Keratinocyte (primary cell): Measurements from ENCODE around the gene KRTAP5-3. TPM values are rescaled to one million over a fixed set of nuclear protein-coding genes. Genes with fewer than 3 reads are reported as not detected.
"Not testable (repeated sequence)": the region's sequence is repeated elsewhere in the genome, so short reads cannot be mapped to it uniquely, and the experiment has no call there.

Experiments used
- DNase-seq: peaks from one replicate; pipeline ENCODE4 v3.0.0-alpha.2; 2011; ENCODE audit warnings: low read depth, missing footprints, low spot score
- FAIRE-seq: peaks from 2 replicates; lab custom pipeline; 2011; peaks lifted over from hg19 to GRCh38; lab: Jason Lieb, UNC
- H2AFZ ChIP-seq: 2 replicates; pipeline ENCODE4 v1.6.0; 2012; ENCODE audit warnings: low read length, control low read depth, inconsistent platforms; ENCODE audit not compliant: control insufficient read depth
- H3K27ac ChIP-seq: 2 replicates; pipeline ENCODE4 v1.5.1; 2011; ENCODE audit warnings: low read length; ENCODE audit not compliant: control insufficient read depth, insufficient read depth
- H3K27me3 ChIP-seq: 3 replicates; pipeline ENCODE4 v1.6.0; 2011; ENCODE audit warnings: low read length; ENCODE audit not compliant: control insufficient read depth, insufficient read depth; ENCODE audit errors: extremely low read depth
- H3K36me3 ChIP-seq, 2 experiments: 2 replicates in 1 of 2; 3 replicates in 1 of 2; pipeline ENCODE4 v1.5.1; 2011; ENCODE audit warnings: low read length in 2 of 2, mild to moderate bottlenecking in 1 of 2; ENCODE audit not compliant: control insufficient read depth in 2 of 2, insufficient read depth in 2 of 2; ENCODE audit errors: extremely low read depth in 1 of 2
- H3K4me1 ChIP-seq: 3 replicates; pipeline ENCODE4 v1.5.1; 2011; ENCODE audit warnings: low read length; ENCODE audit not compliant: control insufficient read depth, insufficient read depth; ENCODE audit errors: extremely low read depth
- H3K4me2 ChIP-seq: 3 replicates; pipeline ENCODE4 v1.6.0; 2011; ENCODE audit warnings: low read depth, low read length; ENCODE audit not compliant: control insufficient read depth, insufficient read depth; ENCODE audit errors: extremely low read depth
- H3K4me3 ChIP-seq, 3 experiments: fragments of 200-600 bp in 1 of 3; sonication (generic) in 1 of 3; 2 replicates in 2 of 3; 3 replicates in 1 of 3; pipeline ENCODE4 v1.5.1; 2011 to 2016; ENCODE audit warnings: low read length in 3 of 3, mild to moderate bottlenecking in 3 of 3, control low read depth in 2 of 3, inconsistent platforms in 1 of 3, low read depth in 1 of 3, mixed read lengths in 1 of 3, mixed run types in 1 of 3, moderate library complexity in 1 of 3; ENCODE audit not compliant: control insufficient read depth in 2 of 3, insufficient read depth in 2 of 3; ENCODE audit errors: extremely low read depth in 1 of 3
- H3K79me2 ChIP-seq: 2 replicates; pipeline ENCODE4 v1.6.0; 2012; ENCODE audit warnings: low read length; ENCODE audit not compliant: control insufficient read depth, insufficient read depth
- H3K9ac ChIP-seq: 3 replicates; pipeline ENCODE4 v1.6.0; 2011; ENCODE audit warnings: low read length; ENCODE audit not compliant: control insufficient read depth, insufficient read depth; ENCODE audit errors: extremely low read depth
- H3K9me1 ChIP-seq: 3 replicates; pipeline ENCODE4 v1.6.0; 2011; ENCODE audit warnings: low read length; ENCODE audit not compliant: control insufficient read depth, insufficient read depth; ENCODE audit errors: extremely low read depth
- H3K9me3 ChIP-seq: 2 replicates; pipeline ENCODE4 v1.5.1; 2012; ENCODE audit warnings: low read depth, low read length; ENCODE audit not compliant: control insufficient read depth
- H4K20me1 ChIP-seq: 3 replicates; pipeline ENCODE4 v1.6.0; 2011; ENCODE audit warnings: low read length; ENCODE audit not compliant: control insufficient read depth, insufficient read depth; ENCODE audit errors: extremely low read depth
- CTCF ChIP-seq, 3 experiments: IDR thresholded peaks in 1 of 3; conservative IDR thresholded peaks in 1 of 3; optimal IDR thresholded peaks in 1 of 3; 2 replicates in 2 of 3; 3 replicates in 1 of 3; pipeline versions ENCODE3 to v1.5.1; 2011; ENCODE audit warnings: low read length in 3 of 3, mild to moderate bottlenecking in 3 of 3, moderate library complexity in 2 of 3, control low read depth in 1 of 3, inconsistent platforms in 1 of 3; ENCODE audit not compliant: insufficient read depth in 2 of 3; ENCODE audit errors: extremely low read depth in 1 of 3
- EZH2 ChIP-seq: IDR thresholded peaks from one replicate; pipeline ENCODE4 v1.6.1; 2012; ENCODE audit warnings: inconsistent platforms, mild to moderate bottlenecking, low read length, moderate library complexity
- dilution Hi-C: fragments of 300-500 bp; cut with MboI; formaldehyde crosslinking; loops from one replicate; pipeline ENCODE4 v1.7.0; 2020; ENCODE audit warnings: low sequenced_read_pairs; ENCODE audit not compliant: extremely low pct_ligation_motif_present
- polyA plus RNA-seq, 5 experiments: library from polyadenylated mRNA; depleted of rRNA in 3 of 5; stranded (reverse) in 3 of 5; stranded (forward) in 1 of 5; unstranded in 1 of 5; fragments of >200 nt; gene quantifications; 1 replicate in 1 of 5; 2 replicates in 3 of 5; 3 replicates in 1 of 5; pipeline versions ENCODE4 v1.2.1 to v1.2.3, GENCODE V29; 2011 to 2012; ENCODE audit warnings: missing spikeins in 2 of 5, low read depth in 1 of 5, low replicate concordance in 1 of 5

Gene KRTAP5-3
- polyA plus RNA-seq, 1 donor (not counting 4 experiments of a cell fraction or from before 2014, with no cell fraction given): not detected

- DNase-seq: no peak
- no peaks in the 10 kb centered on the region for H3K4me1 ChIP-seq
- H2AFZ ChIP-seq: no peak within 1 kb of the TSS
- dilution Hi-C loops: no loop called here
- no peak within 1 kb of the TSS for H3K4me3 ChIP-seq
- H3K27me3 ChIP-seq: peaks cover 2% of the 10 kb centered on the region
- no peak within 1 kb of the TSS for H3K9ac ChIP-seq
- H3K9me3 ChIP-seq: no peaks in the 10 kb centered on the region
- no peak within 1 kb of the TSS for H3K27ac ChIP-seq
- no peaks in the 10 kb centered on the region for H3K9me1 ChIP-seq
- FAIRE-seq: no peak
- TF ChIP-seq EZH2 (no peak), CTCF (optimal IDR thresholded peaks at IDR 0.05 in 1 of 3, IDR thresholded peaks at IDR 0.05 in 1 of 3, conservative IDR thresholded peaks at IDR 0.05 in 1 of 3; ENCODE audit: extremely low read depth in 1 of 3, insufficient read depth in 2 of 3, low read length in 3 of 3) (no peak)
- no peaks in the 10 kb centered on the region for H4K20me1 ChIP-seq
- no peak within 1 kb of the TSS for H3K4me2 ChIP-seq
- no peaks in the 10 kb centered on the region for H3K79me2 ChIP-seq
- no peaks in the 10 kb centered on the region for H3K36me3 ChIP-seq
Observed at GRCh38 chr11:1622086-1622485, 13.8 kb upstream of the KRTAP5-3 start, which contains the start of gene KRTAP5-4. Gene KRTAP5-4, minus strand, starts transcription at chr11:1622138. Its CDS starts 45 bp downstream, at chr11:1622093.

GRCh38 chr11:1619449-1619848 is 11.2 kb upstream of the KRTAP5-3 start:
- Histone ChIP-seq H3K27me3 (no peaks in the 10 kb centered on the region), H3K9ac (no peak overlapping the region), H3K79me2 (no peaks in the 10 kb centered on the region), H3K4me3 (no peak overlapping the region), H3K36me3 (no peaks in the 10 kb centered on the region), H3K27ac (no peak overlapping the region), H3K9me3 (no peaks in the 10 kb centered on the region), H3K4me2 (no peak overlapping the region), H2AFZ (no peak overlapping the region), H4K20me1 (no peaks in the 10 kb centered on the region), H3K4me1 (no peaks in the 10 kb centered on the region), H3K9me1 (no peaks in the 10 kb centered on the region)
- no peak for TF ChIP-seq EZH2
- dilution Hi-C loops: no loop called here
- no peak for FAIRE-seq
- no peak for DNase-seq

DNA sequence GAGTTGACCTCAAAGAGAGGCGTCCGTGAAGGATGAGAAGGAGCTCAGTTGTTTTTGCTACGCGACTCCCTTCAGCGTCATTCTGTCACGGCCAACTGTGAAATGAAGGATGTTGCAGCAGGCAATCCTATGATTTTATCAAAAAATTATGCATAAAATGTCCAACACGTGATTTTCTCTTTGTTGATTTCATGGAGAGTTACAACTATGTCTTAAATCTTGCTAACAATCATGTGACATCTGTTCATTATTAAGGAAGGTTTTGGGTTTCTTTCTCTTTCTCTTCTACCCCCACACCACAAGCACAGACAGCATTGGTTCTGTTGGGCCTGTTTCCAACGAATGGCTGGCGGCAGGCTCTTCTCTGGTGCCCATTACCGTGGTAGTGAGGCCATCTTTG is 10.0 kb upstream of the KRTAP5-3 start:
- no peaks in the 10 kb centered on the region for H3K4me1 ChIP-seq
- dilution Hi-C loops: no loop called here
- H2AFZ ChIP-seq: no peak overlapping the region
- H3K36me3 ChIP-seq: no peaks in the 10 kb centered on the region
- no peak overlapping the region for H3K27ac ChIP-seq
- TF ChIP-seq EZH2 (no peak), CTCF (optimal IDR thresholded peaks at IDR 0.05 in 1 of 3, IDR thresholded peaks at IDR 0.05 in 1 of 3, conservative IDR thresholded peaks at IDR 0.05 in 1 of 3; ENCODE audit: extremely low read depth in 1 of 3, insufficient read depth in 2 of 3, low read length in 3 of 3) (no peak)
- H3K9me1 ChIP-seq: no peaks in the 10 kb centered on the region
- FAIRE-seq (no peak), DNase-seq (no peak)
- H3K4me2 ChIP-seq: no peak overlapping the region
- no peaks in the 10 kb centered on the region for H3K27me3 ChIP-seq
- no peak overlapping the region for H3K4me3 ChIP-seq
- no peaks in the 10 kb centered on the region for H3K79me2 ChIP-seq
- no peaks in the 10 kb centered on the region for H3K9me3 ChIP-seq
- H4K20me1 ChIP-seq: no peaks in the 10 kb centered on the region
- H3K9ac ChIP-seq: no peak overlapping the region

- H3K79me2 ChIP-seq, H3K27ac ChIP-seq, H3K9me3 ChIP-seq, dilution Hi-C loops, H3K9me1 ChIP-seq, H4K20me1 ChIP-seq, H3K4me1 ChIP-seq, H2AFZ ChIP-seq, H3K4me3 ChIP-seq, DNase-seq, H3K9ac ChIP-seq, H3K4me2 ChIP-seq, H3K36me3 ChIP-seq, FAIRE-seq: not testable (repeated sequence)
- H3K27me3 ChIP-seq: peaks cover 21% of the 10 kb centered on the region
Observed at GRCh38 chr11:1607901-1608300, 362 bp downstream of the KRTAP5-3 start.
